HG03039 (cell line): ENCODE data around the gene HYAL4.
A peak's percentile ranks its signal among the peaks of the same experiment; 100 is the strongest.
"Not testable (repeated sequence)": the region's sequence is repeated elsewhere in the genome, so short reads cannot be mapped to it uniquely, and the experiment has no call there.

Experiments
- ATAC-seq: cut with Tn5 transposase; IDR thresholded peaks from one replicate; pipeline ENCODE4 v1.9.1; 2021; ENCODE audit warnings: mild to moderate bottlenecking, moderate library complexity; ENCODE audit not compliant: unreplicated experiment

Gene HYAL4, protein sequence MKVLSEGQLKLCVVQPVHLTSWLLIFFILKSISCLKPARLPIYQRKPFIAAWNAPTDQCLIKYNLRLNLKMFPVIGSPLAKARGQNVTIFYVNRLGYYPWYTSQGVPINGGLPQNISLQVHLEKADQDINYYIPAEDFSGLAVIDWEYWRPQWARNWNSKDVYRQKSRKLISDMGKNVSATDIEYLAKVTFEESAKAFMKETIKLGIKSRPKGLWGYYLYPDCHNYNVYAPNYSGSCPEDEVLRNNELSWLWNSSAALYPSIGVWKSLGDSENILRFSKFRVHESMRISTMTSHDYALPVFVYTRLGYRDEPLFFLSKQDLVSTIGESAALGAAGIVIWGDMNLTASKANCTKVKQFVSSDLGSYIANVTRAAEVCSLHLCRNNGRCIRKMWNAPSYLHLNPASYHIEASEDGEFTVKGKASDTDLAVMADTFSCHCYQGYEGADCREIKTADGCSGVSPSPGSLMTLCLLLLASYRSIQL

DNA sequence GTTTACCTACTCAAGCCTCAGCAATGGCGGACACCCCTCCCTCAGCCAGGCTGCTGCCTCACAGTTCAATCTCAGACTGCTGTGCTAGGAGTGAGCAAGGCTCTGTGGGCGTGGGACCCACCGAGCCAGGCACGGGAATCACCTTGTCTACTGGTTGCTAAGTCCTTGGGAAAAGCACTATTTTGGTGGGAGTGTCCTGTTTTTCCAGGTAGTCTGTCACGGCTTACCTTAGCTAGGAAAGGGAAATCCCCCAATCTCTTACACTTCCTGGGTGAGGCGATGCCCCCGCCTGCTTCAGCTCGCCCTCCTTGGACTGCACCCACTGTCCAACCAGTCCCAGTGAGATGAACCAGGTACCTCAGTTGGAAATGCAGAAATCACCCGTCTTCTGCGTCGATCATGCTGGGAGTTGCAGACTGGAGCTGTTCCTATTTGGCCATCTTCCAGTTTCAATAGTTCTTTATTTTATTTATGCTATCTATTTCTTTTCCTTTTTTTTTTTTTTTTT lies at the start of gene HYAL4:
TSS of gene HYAL4 (plus strand) at position 458 of the 508 bp plus-strand sequence. CDS start 23,105 bp downstream, outside the sequence.
- no peak for ATAC-seq

DNA sequence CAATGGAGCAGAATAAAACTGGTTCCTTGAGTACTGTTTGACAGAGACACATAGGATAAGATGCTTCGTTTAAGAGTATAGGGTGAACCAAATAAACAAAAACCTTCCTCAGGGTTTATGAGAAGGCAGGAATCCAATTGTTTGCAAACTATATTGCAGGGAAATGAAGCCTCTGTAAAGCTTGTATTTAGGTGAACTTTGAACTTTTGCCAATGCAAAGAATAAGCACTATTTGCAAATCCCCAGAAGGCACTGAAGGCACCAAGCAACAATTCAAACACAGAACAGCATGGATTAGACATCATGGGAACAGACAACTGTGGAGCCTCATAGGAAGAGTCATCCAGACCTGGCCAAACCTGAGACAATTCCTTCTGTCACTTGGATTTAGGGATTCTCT lies 49.1 kb upstream of the HYAL4 start:
- no peak for ATAC-seq

DNA sequence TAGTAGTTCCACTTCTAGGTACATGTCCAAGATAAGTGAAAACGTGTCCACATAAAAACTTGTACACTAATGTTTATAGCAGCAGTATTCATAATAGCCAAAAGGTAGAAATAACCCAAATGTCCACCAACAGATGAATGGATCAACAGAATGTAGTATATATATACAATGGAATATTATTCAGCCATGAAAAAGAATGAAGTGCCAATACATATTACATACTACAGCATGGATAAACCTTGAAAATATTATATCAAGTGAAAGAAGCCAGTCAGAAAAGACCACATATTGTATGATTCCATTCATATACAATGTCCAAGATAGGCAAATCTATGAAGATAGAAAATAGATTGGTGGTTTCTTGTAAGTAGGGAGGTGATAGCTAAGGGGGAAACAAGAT lies 48.4 kb upstream of the HYAL4 start:
- ATAC-seq: no peak

DNA sequence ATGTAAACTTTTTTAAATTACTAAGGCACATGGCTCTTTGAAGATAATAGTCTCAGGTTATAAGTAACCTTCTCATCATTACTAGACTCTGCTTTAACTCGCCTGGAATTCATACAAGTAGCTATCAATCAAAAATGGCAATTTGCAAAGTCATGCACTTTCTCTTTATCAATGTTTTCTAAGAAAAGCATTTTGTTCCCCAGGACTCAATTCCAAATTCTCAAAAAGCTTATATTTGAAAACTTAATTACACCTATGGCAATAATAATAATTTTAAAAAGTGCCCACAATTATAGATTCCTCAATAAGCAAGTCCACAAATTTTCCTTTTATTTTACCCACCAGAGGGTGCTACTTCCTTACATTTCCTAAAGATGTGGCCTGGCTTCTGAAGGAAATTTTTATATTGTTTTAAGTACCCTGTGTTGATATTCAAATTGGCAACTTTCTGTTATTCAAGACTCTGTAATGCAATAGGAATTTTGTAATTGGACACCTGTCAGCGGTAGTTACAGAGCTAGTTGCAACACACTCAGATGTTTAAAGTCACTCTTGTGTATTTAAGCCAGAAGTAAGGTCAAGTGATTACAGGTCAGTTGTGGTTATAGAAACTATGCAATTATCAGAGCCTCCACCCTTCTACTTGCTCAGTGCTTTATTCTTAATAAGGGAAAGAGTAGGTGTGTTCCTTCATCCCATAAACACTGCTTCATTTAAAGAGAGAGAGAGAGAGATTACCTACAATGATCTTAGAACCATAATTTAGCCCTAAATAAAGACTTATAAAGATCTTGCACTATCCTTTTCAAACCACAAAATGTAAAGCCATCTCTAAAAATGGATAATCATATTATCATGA lies 47.1 kb upstream of the HYAL4 start:
- no peak for ATAC-seq

DNA sequence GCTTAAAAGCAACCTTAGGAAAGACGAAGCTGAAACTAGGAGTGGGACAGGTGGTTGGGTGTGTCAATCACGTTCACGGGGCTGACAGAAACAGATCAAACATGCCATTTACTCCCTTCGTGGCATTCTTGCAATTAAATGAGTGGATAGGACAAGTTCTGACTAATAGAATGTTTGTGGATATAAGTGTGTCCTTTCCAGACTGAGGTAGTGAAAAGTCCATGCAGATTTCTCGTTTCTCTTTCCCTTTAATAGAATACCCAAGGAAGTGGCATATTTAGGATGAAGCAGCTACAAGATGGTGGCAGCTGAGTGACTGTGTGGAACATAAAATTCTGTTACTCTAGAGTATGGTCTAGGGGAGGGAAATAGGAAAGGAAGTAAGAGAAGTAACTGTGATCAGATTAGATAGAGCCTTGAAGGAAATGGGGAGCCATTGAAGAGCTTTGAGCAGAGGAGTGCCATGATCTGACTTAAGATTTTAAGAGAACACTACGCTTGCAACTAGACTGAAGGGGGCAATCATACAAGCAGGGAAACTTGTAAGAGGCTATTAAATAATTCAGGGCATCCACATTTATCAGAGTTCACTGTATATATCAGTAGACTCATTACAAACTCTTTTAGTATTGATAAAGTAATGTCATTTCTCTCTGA lies 46.3 kb upstream of the HYAL4 start:
- no peak for ATAC-seq

DNA sequence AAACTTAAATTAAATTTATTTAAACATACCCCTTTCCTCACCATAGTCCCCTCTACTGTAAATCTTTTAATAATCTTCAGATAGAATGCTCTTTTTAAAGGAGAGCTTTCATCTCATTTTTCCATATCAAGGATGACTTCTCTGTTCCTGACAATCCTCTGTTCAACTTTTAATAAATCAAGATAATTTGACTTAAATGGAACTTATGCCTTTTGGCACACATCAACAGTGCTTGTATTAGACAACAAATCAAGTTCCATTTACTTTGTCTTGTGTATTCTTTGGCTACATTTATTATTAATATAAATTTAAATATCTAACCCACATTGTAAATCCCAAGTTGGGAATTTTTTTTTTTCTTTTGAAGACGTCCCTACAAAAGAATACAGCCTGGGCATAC lies 42.7 kb upstream of the HYAL4 start:
- ATAC-seq: no peak

DNA sequence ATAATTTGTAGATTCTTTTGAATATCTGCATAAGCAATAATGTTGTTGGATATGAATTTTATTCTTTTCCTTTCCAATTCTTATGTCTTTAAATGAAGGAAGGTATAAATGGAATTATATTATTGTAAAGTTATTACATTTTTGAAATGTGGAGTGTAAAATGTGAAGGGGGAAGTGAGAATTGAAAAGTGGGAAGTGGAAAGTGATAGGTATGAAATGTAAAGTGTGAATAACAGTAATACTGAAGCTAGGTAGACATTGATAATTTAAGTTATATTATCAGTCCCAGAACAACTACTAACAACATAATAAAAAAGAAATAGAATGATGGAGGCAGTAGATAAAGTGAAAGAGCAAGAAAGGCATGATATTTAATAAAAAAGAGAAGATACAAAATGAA lies 39.7 kb upstream of the HYAL4 start:
- ATAC-seq: no peak

DNA sequence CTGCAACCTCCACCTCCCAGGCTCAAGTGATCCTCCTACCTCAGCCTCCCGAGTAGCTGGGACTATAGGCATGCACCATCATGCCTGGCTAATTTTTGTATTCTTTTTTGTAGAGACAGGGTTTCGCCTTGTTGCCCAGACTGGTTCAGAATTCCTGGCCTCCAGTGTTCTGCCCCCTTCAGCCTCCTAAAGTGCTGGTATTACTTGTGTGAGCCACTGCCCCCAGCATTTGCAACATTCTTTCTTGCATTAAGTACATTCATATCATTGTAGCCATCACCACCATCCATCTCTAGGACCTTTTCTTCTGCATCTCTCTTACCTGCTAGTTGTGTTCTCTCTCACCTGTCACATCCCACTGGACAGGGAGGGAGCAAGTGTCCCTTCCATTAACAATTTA lies 35.5 kb upstream of the HYAL4 start:
- no peak for ATAC-seq

DNA sequence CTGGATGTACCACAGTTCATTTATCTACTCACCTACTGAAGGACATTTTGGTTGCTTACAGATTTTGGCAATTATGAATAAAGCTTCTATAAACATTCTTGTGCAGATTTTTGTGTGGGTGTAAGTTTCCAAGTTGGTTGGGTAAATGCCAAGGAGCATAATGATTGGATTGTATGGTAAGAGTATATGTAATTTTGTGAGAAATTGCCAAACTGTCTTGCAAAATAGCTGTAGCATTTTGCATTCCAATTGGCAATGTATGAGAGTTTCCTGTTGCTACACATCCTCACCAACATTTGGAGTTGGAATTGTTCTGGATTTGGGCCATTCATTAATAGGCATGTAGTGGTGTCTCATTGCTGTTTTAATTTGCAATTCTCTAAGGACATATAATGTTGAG lies 33.9 kb upstream of the HYAL4 start:
- no peak for ATAC-seq

DNA sequence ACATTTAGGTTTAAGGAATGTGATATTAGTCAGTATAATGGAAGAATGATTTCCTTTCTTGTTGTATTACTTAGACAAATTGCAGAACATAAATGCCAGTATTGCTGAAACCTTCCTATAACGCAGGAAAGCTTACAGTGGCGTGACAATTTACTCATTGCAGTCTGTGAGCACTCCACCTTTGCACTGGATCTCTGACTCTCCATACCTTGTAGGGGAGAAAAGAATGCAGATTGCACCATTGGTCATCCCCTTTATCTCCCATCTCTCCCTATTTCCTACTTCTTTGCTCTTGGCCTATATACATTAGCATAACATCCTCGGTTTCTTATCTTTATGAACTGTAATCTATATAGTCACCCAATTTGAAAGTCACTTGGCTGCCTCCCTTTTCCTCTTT lies 28.1 kb upstream of the HYAL4 start:
- ATAC-seq: no peak

DNA sequence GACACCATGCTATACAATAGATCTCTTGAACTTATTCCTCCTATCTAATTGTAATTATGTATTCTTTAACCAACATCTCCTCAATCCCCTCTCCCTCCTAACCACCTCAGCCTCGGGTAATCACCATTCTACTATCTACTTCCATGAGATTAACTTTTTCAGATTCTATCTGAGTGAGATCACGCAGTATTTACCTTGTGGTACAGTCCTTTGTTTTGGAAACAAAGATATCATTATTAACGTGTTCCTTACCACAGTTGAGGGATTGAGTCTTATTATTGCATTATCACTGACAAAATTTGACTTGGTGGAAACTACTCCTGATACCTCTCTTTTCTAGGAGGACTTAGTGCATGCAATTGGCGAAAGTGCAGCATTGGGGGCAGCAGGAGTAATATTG lies 26.0 kb upstream of the HYAL4 start:
- no peak for ATAC-seq

DNA sequence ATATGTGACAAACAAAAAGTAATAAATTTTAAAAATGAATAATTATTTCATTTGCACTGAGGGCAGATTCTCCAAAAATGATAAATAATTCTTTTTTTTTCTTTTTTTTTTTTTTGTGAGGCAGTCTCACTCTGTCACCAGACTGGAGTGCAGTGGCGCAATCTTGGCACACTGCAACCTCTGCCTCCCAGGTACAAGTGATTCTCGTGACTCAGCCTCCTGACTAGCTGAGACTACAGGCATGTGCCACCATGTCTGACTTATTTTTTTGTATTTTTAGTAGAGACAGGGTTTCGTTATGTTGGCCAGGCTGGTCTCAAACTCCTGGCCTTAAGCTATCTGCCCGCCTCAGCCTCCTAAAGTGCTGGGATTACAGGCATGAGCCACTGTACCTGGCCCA lies 25.2 kb upstream of the HYAL4 start:
- ATAC-seq: not testable (repeated sequence)

DNA sequence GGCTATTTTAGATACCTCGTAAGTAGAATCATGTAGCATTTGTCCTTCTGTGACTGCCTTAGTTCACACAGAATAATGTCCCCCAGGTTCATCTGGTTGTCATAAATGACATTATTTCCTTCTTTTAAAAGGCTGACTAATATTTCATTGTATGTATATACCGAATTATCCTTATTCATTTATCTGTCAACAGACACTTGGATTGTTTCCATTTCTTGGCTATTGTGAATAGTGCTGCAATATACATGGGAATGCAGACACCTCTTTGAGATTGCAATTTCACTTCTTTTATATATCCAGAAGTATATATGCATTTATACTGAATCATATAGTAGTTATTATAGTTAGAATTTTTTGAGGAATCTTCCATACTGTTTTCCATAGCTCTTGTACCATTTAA lies 24.1 kb upstream of the HYAL4 start:
- no peak for ATAC-seq

DNA sequence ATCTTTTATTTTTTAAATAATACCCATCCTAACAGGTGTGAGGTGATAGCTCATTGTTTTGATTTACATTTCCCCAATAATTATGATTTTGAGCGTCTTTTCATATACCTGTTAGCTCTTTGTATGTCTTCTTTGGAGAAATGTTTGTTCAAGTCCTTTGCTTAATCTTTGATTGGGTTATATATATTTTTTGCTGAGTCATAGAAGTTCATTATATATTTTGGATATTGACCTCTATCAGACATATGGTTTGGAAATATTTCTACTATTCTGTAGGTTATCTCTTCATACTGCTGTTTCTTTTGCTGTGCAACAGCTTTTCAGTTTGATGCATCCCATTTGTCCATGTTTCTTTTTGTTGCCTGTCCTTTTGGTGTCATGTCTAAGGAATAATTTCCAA lies 23.6 kb upstream of the HYAL4 start:
- ATAC-seq: no peak

DNA sequence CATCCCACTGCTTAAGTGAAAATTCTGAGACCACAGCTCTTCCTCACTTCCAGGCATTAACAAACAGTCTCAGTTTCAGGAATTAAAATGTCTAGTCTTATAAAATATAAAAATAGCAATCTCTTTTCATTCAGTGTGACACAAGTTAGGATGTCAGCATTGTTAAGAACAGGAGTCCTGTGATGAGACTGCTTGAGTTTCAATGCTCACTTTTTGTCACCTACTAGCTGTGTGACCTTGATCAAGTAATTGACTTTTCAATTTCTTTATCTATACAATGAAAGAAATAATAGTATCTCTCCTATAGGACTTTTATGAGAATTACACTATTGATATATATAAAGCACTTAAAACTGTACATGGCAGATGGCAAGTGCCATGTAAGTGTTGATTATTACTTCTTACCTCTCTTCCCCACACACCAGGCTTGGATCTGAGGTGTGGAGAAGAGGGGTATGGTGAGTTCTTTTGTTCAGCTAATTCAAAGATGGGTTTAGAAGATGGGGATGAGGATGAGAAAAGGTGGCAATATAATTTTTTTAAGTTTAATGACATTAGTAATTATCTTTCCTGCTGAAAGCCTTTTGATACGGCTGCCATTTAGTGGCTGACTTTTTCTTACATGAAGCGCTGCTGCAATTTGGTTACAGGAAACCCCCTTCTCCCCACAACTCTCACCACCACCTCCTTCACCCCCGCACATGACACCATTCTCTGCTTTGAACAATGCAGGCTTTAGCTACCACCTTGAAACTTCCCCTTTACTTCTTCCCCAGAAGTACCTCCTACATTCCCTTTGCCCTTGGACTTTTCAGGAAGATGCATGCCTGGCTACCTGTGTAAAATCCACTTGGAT lies 20.8 kb upstream of the HYAL4 start:
- peak; percentile 96 for ATAC-seq

DNA sequence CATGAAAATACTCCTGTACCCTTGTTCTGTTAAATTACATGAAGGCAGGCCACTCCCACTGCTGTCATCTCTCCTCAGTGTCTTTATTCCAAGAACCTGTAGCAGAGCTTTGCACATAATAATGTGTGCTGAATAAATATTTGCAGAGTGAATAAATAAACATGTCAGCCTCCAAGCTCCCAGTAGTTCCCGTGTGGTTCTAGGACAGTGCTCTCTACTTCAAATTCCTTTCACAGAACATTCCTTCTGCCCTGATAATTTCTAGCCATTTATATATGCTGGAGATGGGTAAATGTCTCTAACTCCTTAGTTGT lies 20.3 kb upstream of the HYAL4 start:
- ATAC-seq: peak; percentile 36

DNA sequence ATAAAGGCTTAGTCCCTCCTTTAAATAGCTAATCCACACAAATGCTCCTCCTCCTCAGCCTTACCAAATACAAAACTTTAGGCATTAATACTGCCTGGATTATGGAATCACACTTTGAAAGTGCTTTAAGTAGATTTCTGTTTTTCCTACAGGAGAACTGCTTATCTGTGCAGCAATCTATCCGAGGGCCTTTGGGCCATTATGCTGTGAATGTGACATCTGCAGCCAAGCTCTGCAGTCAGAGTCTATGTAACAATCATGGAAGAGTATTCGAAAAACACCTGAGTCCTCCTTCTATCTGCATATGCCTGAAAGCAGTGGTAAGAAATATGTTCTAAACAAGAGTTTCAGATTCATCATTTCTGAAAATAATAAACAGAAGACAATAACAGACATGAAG lies 16.2 kb upstream of the HYAL4 start:
- no peak for ATAC-seq

DNA sequence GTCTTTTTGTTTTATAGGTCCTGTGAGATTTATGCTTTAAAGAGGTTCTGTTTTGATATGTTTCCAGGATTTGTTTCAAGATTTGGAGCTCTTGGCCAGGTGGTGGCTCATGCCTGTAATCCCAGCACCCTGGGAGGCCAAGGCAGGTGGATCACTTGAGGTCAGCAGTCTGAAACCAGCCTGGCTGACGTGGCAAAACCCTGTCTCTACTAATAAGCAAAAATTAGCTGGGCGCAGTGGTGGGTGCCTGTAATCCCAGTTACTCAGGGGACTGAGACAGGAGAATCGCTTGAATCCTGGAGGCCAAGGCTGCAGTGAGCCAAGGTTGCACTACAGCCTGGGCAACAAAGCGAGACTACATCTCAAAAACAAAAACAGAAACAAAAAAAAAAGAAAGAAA lies 8.3 kb upstream of the HYAL4 start:
- no peak for ATAC-seq

DNA sequence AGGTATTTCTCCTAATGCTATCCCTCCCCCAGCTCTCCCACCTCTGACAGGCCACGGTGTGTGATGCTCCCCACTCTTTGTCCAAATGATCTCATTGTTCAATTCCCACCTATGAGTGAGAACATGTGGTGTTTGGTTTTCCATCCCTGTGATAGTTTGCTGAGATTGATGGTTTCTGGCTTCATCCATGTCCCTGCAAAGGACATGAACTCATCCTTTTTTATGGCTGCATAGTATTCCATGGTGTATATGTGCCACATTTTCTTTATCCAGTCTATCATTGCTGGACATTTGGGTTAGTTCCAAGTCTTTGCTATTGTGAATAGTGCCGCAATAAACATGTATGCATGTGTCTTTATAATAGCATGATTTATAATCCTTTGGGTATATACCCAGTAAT lies 5.9 kb upstream of the HYAL4 start:
- ATAC-seq: not testable (repeated sequence)

DNA sequence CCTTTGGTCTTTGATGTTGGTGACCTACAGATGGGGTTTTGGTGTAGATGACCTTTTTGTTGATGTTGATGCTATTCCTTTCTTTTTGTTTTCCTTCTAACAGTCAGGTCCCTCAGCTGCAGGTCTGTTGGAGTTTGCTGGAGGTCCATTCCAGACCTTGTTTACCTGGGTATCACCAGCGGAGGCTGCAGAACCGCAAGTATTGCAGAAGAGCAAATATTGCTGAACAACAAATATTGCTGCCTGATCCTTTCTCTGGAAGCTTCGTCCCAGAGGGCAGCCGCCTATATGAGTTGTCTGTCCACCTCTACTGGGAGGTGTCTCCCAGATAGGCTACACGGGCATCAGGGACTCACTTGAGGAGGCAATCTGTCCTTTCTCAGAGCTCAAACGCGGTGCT lies 827 bp upstream of the HYAL4 start:
- not testable (repeated sequence) for ATAC-seq

DNA sequence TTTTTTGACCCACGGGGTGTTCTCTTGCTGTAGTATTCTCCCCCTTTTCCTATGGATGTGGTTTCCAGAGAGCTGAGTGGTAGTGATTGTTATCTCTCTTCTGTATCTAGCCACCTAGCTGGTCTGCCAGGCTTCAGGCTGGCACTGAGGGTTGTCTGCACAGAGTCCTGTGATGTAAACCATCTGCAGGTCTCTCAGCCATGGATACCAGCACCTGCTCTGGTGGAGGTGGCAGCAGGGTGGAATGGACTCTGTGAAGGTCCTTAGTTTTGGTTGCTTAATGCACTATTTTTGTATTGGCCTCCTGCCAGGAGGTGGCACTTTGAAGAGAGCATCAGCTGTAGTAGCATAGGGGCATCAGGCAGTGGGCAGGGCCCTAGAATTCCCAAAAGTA lies 851 bp downstream of the HYAL4 start:
- no peak for ATAC-seq
